KMS-11 (cell line): ENCODE measurements around the gene TWSG1.

Experiments used
- H2AFZ ChIP-seq: fragments of 200-600 bp; sonication (generic); 2 replicates; pipeline ENCODE4 v1.6.1; 2016; ENCODE audit warnings: antibody characterized with exemption, mixed run types, low read depth
- H3K27ac ChIP-seq: fragments of 200-600 bp; sonication (generic); 2 replicates; pipeline ENCODE4 v1.6.1; 2016; ENCODE audit warnings: mild to moderate bottlenecking, mixed run types
- H3K27me3 ChIP-seq: fragments of 200-600 bp; sonication (generic); 2 replicates; pipeline ENCODE4 v1.6.1; 2017; ENCODE audit warnings: mild to moderate bottlenecking, low read depth, mixed run types, moderate library complexity; ENCODE audit not compliant: insufficient read depth
- H3K36me3 ChIP-seq: fragments of 200-600 bp; sonication (generic); 2 replicates; pipeline ENCODE4 v1.6.1; 2017; ENCODE audit warnings: mild to moderate bottlenecking, mixed run types; ENCODE audit not compliant: insufficient read depth
- H3K4me1 ChIP-seq: fragments of 200-600 bp; sonication (generic); 2 replicates; pipeline ENCODE4 v1.6.1; 2016; ENCODE audit warnings: mild to moderate bottlenecking, low read depth, mixed run types; ENCODE audit not compliant: poor library complexity, severe bottlenecking
- H3K4me2 ChIP-seq: fragments of 200-600 bp; sonication (generic); 2 replicates; pipeline ENCODE4 v1.7.0; 2016; ENCODE audit warnings: mild to moderate bottlenecking, mixed run types
- H3K4me3 ChIP-seq: fragments of 200-600 bp; sonication (generic); IDR thresholded peaks from 2 replicates; pipeline ENCODE4 v1.6.1; 2017; ENCODE audit warnings: low read depth, low read length, mixed read lengths; ENCODE audit not compliant: insufficient read depth
- H3K79me2 ChIP-seq: fragments of 200-600 bp; sonication (generic); 2 replicates; pipeline ENCODE4 v1.6.1; 2016; ENCODE audit warnings: low read depth, mixed run types; ENCODE audit not compliant: insufficient read depth
- H3K9ac ChIP-seq: fragments of 200-600 bp; sonication (generic); 2 replicates; pipeline ENCODE4 v1.6.1; 2016; ENCODE audit warnings: mild to moderate bottlenecking, mixed run types
- H4K20me1 ChIP-seq: fragments of 200-600 bp; sonication (generic); 2 replicates; pipeline ENCODE4 v1.6.1; 2016; ENCODE audit warnings: mild to moderate bottlenecking, mixed run types; ENCODE audit not compliant: insufficient read depth
- TF ChIP-seq, protein P1 (sequence below): fragments of 200-600 bp; sonication (generic); conservative IDR thresholded peaks from 2 replicates; pipeline ENCODE4 v1.6.1; 2017; ENCODE audit warnings: low read depth, mild to moderate bottlenecking, antibody characterized with exemption, low read length, moderate library complexity, mixed read lengths

Gene TWSG1

DNA sequence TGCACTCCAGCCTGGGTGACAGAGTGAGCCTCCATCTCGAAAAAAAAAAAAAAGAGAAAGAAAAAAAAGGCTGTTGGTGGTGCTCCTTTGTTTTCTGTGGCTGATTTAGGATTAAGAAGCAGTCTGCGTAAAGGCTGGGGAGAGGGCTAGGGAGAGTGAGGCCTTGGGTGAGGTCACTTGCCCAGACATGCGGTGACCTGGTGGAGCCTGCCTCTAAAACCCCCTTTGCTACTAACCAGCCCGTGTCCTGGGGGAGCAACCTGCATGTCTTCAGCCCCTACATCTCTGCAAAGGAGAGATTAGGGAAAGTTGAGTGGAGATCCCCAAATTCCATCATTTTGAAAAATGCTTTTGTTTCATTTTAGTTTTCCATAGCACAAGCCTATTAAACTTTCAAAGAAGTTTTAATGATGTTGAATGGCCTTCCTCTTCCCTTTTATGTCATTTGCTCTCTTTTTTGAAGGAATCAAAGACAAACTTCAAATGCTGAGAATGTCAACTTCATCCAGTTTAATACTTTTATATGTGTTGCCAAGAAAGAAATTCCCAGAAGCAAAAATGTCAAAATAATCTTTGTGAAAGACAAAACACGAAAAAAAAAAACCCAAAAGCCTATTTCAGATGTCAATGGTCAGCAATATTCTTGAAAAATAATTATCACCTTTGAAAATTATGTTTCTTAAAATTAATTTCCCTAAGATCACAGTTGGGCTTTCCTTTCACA lies 101.8 kb downstream of the TWSG1 start:
- TF ChIP-seq, protein P1, sequence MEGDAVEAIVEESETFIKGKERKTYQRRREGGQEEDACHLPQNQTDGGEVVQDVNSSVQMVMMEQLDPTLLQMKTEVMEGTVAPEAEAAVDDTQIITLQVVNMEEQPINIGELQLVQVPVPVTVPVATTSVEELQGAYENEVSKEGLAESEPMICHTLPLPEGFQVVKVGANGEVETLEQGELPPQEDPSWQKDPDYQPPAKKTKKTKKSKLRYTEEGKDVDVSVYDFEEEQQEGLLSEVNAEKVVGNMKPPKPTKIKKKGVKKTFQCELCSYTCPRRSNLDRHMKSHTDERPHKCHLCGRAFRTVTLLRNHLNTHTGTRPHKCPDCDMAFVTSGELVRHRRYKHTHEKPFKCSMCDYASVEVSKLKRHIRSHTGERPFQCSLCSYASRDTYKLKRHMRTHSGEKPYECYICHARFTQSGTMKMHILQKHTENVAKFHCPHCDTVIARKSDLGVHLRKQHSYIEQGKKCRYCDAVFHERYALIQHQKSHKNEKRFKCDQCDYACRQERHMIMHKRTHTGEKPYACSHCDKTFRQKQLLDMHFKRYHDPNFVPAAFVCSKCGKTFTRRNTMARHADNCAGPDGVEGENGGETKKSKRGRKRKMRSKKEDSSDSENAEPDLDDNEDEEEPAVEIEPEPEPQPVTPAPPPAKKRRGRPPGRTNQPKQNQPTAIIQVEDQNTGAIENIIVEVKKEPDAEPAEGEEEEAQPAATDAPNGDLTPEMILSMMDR: no peak
- H4K20me1 ChIP-seq: no peaks in the 10 kb centered on the region
- H3K36me3 ChIP-seq: no peaks in the 10 kb centered on the region
- H3K4me3 ChIP-seq: no peak overlapping the region
- H2AFZ ChIP-seq: no peak overlapping the region
- no peak overlapping the region for H3K4me2 ChIP-seq
- no peaks in the 10 kb centered on the region for H3K79me2 ChIP-seq
- no peaks in the 10 kb centered on the region for H3K27me3 ChIP-seq
- H3K27ac ChIP-seq: no peak overlapping the region
- no peak overlapping the region for H3K9ac ChIP-seq
- no peaks in the 10 kb centered on the region for H3K4me1 ChIP-seq

DNA sequence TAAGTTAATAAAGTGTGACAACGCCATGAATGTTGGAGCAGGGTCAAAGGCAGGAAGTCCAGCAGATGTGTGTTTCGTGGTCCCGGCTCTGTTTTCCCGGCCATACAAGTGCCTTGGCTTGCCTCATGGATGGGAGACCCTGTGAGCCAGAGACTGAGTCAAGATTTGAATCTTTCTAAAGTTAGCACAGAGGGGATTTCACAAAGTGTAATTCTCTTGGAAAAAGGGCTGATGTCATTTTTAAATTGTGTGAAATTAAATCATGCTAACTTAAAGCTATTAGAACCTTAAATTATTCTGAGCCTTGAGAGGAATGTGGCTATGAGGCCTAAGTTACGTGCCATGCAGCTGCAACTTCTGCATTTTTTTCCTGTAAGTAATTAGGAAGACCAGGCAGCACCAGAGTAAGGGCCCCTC lies 102.5 kb downstream of the TWSG1 start:
- TF ChIP-seq, protein P1: no peak
- no peaks in the 10 kb centered on the region for H4K20me1 ChIP-seq
- H3K4me1 ChIP-seq: no peaks in the 10 kb centered on the region
- H3K4me2 ChIP-seq: no peak overlapping the region
- no peaks in the 10 kb centered on the region for H3K79me2 ChIP-seq
- no peak overlapping the region for H3K9ac ChIP-seq
- H3K27ac ChIP-seq: no peak overlapping the region
- H3K36me3 ChIP-seq: no peaks in the 10 kb centered on the region
- no peak overlapping the region for H3K4me3 ChIP-seq
- H3K27me3 ChIP-seq: no peaks in the 10 kb centered on the region
- no peak overlapping the region for H2AFZ ChIP-seq

DNA sequence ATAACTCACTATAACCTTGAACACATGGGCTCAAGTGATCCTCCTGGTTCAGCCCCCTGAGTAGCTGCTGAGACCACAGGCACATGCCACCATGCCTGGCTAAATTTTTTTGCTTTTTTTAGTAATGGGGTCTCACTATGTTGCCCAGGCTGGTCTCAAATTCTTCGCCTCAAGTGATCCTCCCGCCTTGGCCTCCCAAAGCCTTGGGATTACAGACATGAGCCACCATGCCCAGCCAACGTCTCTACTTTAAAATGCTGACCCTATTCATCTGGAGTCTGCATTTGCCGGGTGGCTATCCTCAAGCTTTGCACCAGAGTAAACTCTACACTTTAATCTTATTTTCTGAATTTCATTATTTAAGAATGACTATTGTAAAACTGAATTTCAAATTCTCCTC lies 103.1 kb downstream of the TWSG1 start:
- H3K27ac ChIP-seq: no peak overlapping the region
- no peaks in the 10 kb centered on the region for H4K20me1 ChIP-seq
- no peaks in the 10 kb centered on the region for H3K4me1 ChIP-seq
- no peak overlapping the region for H3K9ac ChIP-seq
- no peaks in the 10 kb centered on the region for H3K27me3 ChIP-seq
- TF ChIP-seq, protein P1: no peak
- no peak overlapping the region for H3K4me2 ChIP-seq
- H3K36me3 ChIP-seq: no peaks in the 10 kb centered on the region
- H3K79me2 ChIP-seq: no peaks in the 10 kb centered on the region
- no peak overlapping the region for H2AFZ ChIP-seq
- no peak overlapping the region for H3K4me3 ChIP-seq

DNA sequence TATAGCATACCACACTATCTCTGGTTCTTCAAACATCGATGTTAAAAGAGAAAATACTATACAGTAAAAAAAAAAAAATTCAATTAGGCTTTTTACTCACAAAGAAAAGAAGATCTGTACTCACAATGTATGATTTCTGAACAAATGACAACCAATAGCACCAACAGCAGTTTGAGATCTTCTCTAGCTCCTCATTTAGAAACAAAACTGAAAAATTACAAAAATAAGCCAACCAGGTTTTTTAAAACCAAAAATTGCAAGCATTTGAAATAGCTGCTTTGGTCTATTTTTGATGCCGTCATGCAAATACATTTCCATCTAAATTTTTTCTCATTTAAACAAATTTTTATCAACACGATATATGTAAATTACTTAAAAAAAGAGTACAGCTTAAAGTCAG lies 106.5 kb downstream of the TWSG1 start:
- H3K36me3 ChIP-seq: no peaks in the 10 kb centered on the region
- H3K4me1 ChIP-seq: no peaks in the 10 kb centered on the region
- no peaks in the 10 kb centered on the region for H3K27me3 ChIP-seq
- no peak overlapping the region for H3K9ac ChIP-seq
- H2AFZ ChIP-seq: no peak overlapping the region
- H3K4me3 ChIP-seq: no peak overlapping the region
- no peaks in the 10 kb centered on the region for H3K79me2 ChIP-seq
- H3K27ac ChIP-seq: no peak overlapping the region
- TF ChIP-seq, protein P1: no peak
- no peaks in the 10 kb centered on the region for H4K20me1 ChIP-seq
- no peak overlapping the region for H3K4me2 ChIP-seq
